Measurements from ENCODE around the gene DDX46. TPM values are rescaled to one million over a fixed set of nuclear protein-coding genes. Genes with fewer than 3 reads are reported as not detected.

The DDX46 gene
- total RNA-seq, 1 experiment from 2014 or later: 76.5 TPM

DNA sequence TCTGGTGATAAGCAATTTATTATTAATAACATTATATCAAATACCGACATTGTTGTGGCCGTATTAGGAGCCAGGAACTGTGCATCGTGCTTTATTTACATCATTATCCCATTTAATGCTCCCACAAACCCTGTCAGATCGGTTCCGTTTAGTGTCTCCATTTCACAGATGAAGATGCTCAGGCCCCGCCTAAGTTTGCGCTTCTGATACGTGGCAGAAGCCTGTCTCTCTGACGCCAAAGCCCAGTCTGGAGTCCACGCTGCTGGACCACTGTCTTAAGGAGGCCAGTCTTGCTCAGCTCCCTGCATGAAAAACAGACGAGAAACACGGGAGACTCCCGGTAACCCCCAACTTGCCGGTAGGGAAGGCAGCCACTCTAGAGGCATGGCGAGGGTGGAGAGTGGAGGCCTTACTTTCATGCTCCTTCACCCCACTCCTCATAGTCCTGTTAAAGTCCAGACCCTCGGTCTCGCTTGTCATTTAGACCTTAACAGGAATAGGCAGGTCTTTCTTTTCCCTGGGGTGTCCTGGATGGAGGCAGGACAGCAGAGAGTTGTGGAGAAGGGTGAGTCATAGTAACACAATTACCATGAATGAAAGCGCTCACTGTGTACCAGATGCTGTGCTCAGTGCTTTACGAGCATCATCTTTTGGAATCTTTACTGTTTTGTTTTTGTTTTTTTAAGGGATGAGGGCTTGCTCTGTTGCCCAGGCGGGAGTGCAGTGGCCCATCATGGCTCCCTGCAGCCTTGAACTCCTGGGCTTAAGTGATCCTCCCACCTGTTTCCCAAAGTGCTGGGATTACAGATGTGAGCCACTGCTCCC, 116.5 kb downstream of the DDX46 start:
- intact Hi-C loops (cut with micrococcal nuclease; ENCODE audit: unreplicated experiment): loop anchor here (1.0 to 2.0 kb wide), 2 partner anchors 30 kb away; partner anchors contain the start of genes C5orf24 and PCBD2

DNA sequence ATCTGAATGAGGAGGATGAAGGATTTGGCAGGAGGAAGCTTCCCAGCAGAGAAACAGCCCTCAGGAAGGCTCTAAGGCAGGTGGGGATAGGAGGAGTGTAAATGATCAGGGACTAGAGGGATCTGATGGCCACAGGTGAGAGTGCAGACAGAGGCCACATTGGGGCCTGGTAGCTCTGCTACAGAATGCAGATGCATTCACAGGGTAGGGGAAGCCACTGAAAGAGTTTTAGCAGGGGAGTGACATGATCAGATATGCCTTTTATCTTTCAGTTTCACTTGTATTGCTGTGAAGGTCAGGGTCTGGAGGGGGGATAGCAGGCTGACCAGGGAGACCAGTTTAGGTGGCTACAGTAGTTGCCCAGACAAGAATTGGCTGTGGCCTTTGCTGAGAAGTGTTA, 118.6 kb downstream of the DDX46 start:
- Histone ChIP-seq H3K27ac (no peak overlapping the region), H3K4me1 (replicated peaks; ENCODE audit: insufficient read depth) (0 out of 2 replicates have a peak, but pooled peaks cover 8% of the 10 kb centered on the region), H3K79me2 (ENCODE audit: low read depth) (peaks cover 8% of the 10 kb centered on the region; the same call in 1 of the 2 replicates), H3K4me2 (no peak overlapping the region), H3K9me3 (ENCODE audit: insufficient read depth, low read depth) (no peaks in the 10 kb centered on the region), H3F3A (ENCODE audit: insufficient read depth, low read depth) (no peaks in the 10 kb centered on the region; the same call in 1 of the 2 replicates), H3K4me3 (no peak overlapping the region), H2AFZ (no peak overlapping the region), H3K36me3 (ENCODE audit: low read depth) (0 out of 2 replicates have a peak, but pooled peaks cover 2% of the 10 kb centered on the region), H3K9me2 (ENCODE audit: insufficient read depth) (no peaks in the 10 kb centered on the region), H4K20me1 (ENCODE audit: insufficient read depth) (no peaks in the 10 kb centered on the region), H3K27me3 (ENCODE audit: insufficient read depth, low read depth) (no peaks in the 10 kb centered on the region)
- no peak for DNase-seq
- ChIA-PET POLR2A (ENCODE audit: unreplicated experiment) (no interaction called here), CTCF (no interaction called here)
- no TSS peak for BruUV-seq (replicated peaks)
- intact Hi-C loops (cut with micrococcal nuclease; ENCODE audit: unreplicated experiment): no loop called here
- TF ChIP-seq, protein P1, sequence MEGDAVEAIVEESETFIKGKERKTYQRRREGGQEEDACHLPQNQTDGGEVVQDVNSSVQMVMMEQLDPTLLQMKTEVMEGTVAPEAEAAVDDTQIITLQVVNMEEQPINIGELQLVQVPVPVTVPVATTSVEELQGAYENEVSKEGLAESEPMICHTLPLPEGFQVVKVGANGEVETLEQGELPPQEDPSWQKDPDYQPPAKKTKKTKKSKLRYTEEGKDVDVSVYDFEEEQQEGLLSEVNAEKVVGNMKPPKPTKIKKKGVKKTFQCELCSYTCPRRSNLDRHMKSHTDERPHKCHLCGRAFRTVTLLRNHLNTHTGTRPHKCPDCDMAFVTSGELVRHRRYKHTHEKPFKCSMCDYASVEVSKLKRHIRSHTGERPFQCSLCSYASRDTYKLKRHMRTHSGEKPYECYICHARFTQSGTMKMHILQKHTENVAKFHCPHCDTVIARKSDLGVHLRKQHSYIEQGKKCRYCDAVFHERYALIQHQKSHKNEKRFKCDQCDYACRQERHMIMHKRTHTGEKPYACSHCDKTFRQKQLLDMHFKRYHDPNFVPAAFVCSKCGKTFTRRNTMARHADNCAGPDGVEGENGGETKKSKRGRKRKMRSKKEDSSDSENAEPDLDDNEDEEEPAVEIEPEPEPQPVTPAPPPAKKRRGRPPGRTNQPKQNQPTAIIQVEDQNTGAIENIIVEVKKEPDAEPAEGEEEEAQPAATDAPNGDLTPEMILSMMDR (conservative IDR thresholded peaks at IDR 0.05): no peak
- TF ChIP-seq EZH2 (IDR thresholded peaks at IDR 0.05; ENCODE audit: low read depth): no peak

More for the DNA sequence above, 116.5 kb downstream of the DDX46 start:
- no peaks in the 10 kb centered on the region for H3K9me3 ChIP-seq (ENCODE audit: insufficient read depth, low read depth)
- H4K20me1 ChIP-seq (ENCODE audit: insufficient read depth): no peaks in the 10 kb centered on the region
- peak overlapping the region; percentile 42 for H3K27ac ChIP-seq
- peaks cover 8% of the 10 kb centered on the region; the same call in 1 of the 2 replicates for H3K79me2 ChIP-seq (ENCODE audit: low read depth)
- ChIA-PET CTCF (no interaction called here), POLR2A (ENCODE audit: unreplicated experiment) (interaction anchor here (0.5 kb wide), 1 partner anchor 13 kb away, joined by 7 read pairs; no protein-coding TSS in a partner anchor)
- H3K4me2 ChIP-seq: peak overlapping the region; percentile 95
- peak overlapping the region; percentile 85 for H3K4me3 ChIP-seq
- no peak for TF ChIP-seq EZH2 (IDR thresholded peaks at IDR 0.05; ENCODE audit: low read depth)
- TF ChIP-seq, protein P1 (conservative IDR thresholded peaks at IDR 0.05): no peak
- H3K36me3 ChIP-seq (ENCODE audit: low read depth): 0 out of 2 replicates have a peak, but pooled peaks cover 2% of the 10 kb centered on the region
- 0 out of 2 replicates have a peak, but pooled peaks cover 8% of the 10 kb centered on the region for H3K4me1 ChIP-seq (replicated peaks; ENCODE audit: insufficient read depth)
- no TSS peak for BruUV-seq (replicated peaks)
- DNase-seq: peak; percentile 14 to 48
- H3K27me3 ChIP-seq (ENCODE audit: insufficient read depth, low read depth): no peaks in the 10 kb centered on the region
- H2AFZ ChIP-seq: peak overlapping the region; percentile 99
- H3F3A ChIP-seq (ENCODE audit: insufficient read depth, low read depth): peaks cover 1% of the 10 kb centered on the region; the same call in 1 of the 2 replicates
- no peaks in the 10 kb centered on the region for H3K9me2 ChIP-seq (ENCODE audit: insufficient read depth)

DNA sequence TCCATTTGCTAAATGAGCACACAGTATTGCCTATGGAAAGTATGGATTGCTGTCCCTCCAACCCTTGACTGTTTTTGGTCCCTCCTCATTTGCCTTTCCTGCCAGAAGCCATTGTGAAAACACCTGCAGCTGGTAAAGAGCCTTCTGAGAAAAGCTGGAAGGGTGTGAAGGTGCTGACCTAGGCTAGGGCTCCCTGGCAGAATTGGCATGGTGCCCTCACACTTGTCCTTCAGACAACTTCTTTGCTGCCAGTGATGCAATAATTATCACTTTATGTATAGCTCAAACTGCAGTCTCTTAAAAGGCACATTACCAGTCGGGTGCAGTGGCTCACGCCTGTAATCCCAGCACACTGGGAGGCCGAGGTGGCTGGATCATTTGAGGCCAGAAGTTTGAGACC, 119.8 kb downstream of the DDX46 start:
- Histone ChIP-seq H3K79me2 (ENCODE audit: low read depth) (peaks cover 8% of the 10 kb centered on the region; the same call in 1 of the 2 replicates), H3K36me3 (ENCODE audit: low read depth) (0 out of 2 replicates have a peak, but pooled peaks cover 2% of the 10 kb centered on the region), H4K20me1 (ENCODE audit: insufficient read depth) (no peaks in the 10 kb centered on the region), H2AFZ (no peak overlapping the region), H3K9me2 (ENCODE audit: insufficient read depth) (no peaks in the 10 kb centered on the region), H3K4me3 (no peak overlapping the region), H3K4me1 (replicated peaks; ENCODE audit: insufficient read depth) (0 out of 2 replicates have a peak, but pooled peaks cover 8% of the 10 kb centered on the region), H3K9me3 (ENCODE audit: insufficient read depth, low read depth) (no peaks in the 10 kb centered on the region), H3K27ac (no peak overlapping the region), H3K4me2 (no peak overlapping the region), H3K27me3 (ENCODE audit: insufficient read depth, low read depth) (no peaks in the 10 kb centered on the region), H3F3A (ENCODE audit: insufficient read depth, low read depth) (no peaks in the 10 kb centered on the region; the same call in 1 of the 2 replicates)
- ChIA-PET POLR2A (ENCODE audit: unreplicated experiment) (no interaction called here), CTCF (no interaction called here)
- BruUV-seq (replicated peaks): no TSS peak
- intact Hi-C loops (cut with micrococcal nuclease; ENCODE audit: unreplicated experiment): no loop called here
- no peak for DNase-seq
- no peak for TF ChIP-seq EZH2 (IDR thresholded peaks at IDR 0.05; ENCODE audit: low read depth)
- TF ChIP-seq, protein P1 (conservative IDR thresholded peaks at IDR 0.05): no peak
